ENCODE results near the gene HPGDS.
"Not testable (repeated sequence)": the region's sequence is repeated elsewhere in the genome, so short reads cannot be mapped to it uniquely, and the experiment has no call there.

HPGDS gene

GRCh38 chr4:94357624-94358023, 15.0 kb upstream of the HPGDS start:
- no peak for DNase-seq (ENCODE audit: low read depth in 2 of 2)

- no peak for DNase-seq (ENCODE audit: low read depth in 2 of 2)
Measured at GRCh38 chr4:94356444-94356843, 13.8 kb upstream of the HPGDS start.

- no peak for DNase-seq (ENCODE audit: low read depth in 2 of 2)
Measured at GRCh38 chr4:94354474-94354896, 11.8 kb upstream of the HPGDS start.

- DNase-seq (ENCODE audit: low read depth in 2 of 2): no peak
Measured at GRCh38 chr4:94352996-94353395, 10.4 kb upstream of the HPGDS start.

GRCh38 chr4:94352163-94352562, 9.5 kb upstream of the HPGDS start:
- DNase-seq (ENCODE audit: low read depth in 2 of 2): no peak

- DNase-seq (ENCODE audit: low read depth in 2 of 2): no peak
Measured at GRCh38 chr4:94351319-94351718, 8.7 kb upstream of the HPGDS start.

GRCh38 chr4:94350095-94350494, 7.5 kb upstream of the HPGDS start:
- no peak for DNase-seq (ENCODE audit: low read depth in 2 of 2)

GRCh38 chr4:94349193-94349592, 6.6 kb upstream of the HPGDS start:
- DNase-seq (ENCODE audit: low read depth in 2 of 2): no peak

- no peak for DNase-seq (ENCODE audit: low read depth in 2 of 2)
Measured at GRCh38 chr4:94348666-94349065, 6.0 kb upstream of the HPGDS start.

GRCh38 chr4:94346541-94346940, 3.9 kb upstream of the HPGDS start:
- DNase-seq (ENCODE audit: low read depth in 2 of 2): no peak

- DNase-seq (ENCODE audit: low read depth in 2 of 2): no peak
Measured at GRCh38 chr4:94345969-94346368, 3.3 kb upstream of the HPGDS start.

- no peak for DNase-seq (ENCODE audit: low read depth in 2 of 2)
Measured at GRCh38 chr4:94345266-94345665, 2.6 kb upstream of the HPGDS start.

GRCh38 chr4:94344457-94344856, 1.8 kb upstream of the HPGDS start:
- no peak for DNase-seq (ENCODE audit: low read depth in 2 of 2)

- no peak for DNase-seq (ENCODE audit: low read depth in 2 of 2)
Measured at GRCh38 chr4:94341481-94342370, 910 bp downstream of the HPGDS start.

- DNase-seq (ENCODE audit: low read depth in 2 of 2): no peak
Measured at GRCh38 chr4:94339779-94340178, 2.9 kb downstream of the HPGDS start.

- no peak for DNase-seq (ENCODE audit: low read depth in 2 of 2)
Measured at GRCh38 chr4:94338681-94339351, 3.8 kb downstream of the HPGDS start.

- DNase-seq (ENCODE audit: low read depth in 2 of 2): not testable (repeated sequence)
Measured at GRCh38 chr4:94336791-94337190, 5.8 kb downstream of the HPGDS start.

- no peak for DNase-seq (ENCODE audit: low read depth in 2 of 2)
Measured at GRCh38 chr4:94336303-94336702, 6.3 kb downstream of the HPGDS start.

GRCh38 chr4:94334962-94335361, 7.7 kb downstream of the HPGDS start:
- no peak for DNase-seq (ENCODE audit: low read depth in 2 of 2)

- DNase-seq (ENCODE audit: low read depth in 2 of 2): peak; percentile 15 to 17
Measured at GRCh38 chr4:94334476-94334875, 8.2 kb downstream of the HPGDS start.

- DNase-seq (ENCODE audit: low read depth in 2 of 2): no peak
Measured at GRCh38 chr4:94333866-94334265, 8.8 kb downstream of the HPGDS start.

GRCh38 chr4:94332983-94333590, 9.5 kb downstream of the HPGDS start:
- no peak for DNase-seq (ENCODE audit: low read depth in 2 of 2)

GRCh38 chr4:94329933-94330332, 12.7 kb downstream of the HPGDS start:
- no peak for DNase-seq (ENCODE audit: low read depth in 2 of 2)

Data from fibroblast of skin of left quadriceps (primary cell).